Neural cell (in vitro differentiated cells): ENCODE data around the gene FOXQ1.

Source experiments
- EP300 ChIP-seq: fragments of 450-650 bp; conservative IDR thresholded peaks from 2 replicates; pipeline ENCODE4 v1.6.1; 2014; ENCODE audit warnings: antibody characterized with exemption, mild to moderate bottlenecking, moderate library complexity; ENCODE audit not compliant: poor library complexity, severe bottlenecking
- EZH2 ChIP-seq: fragments of 200-600, 300-800 bp; shearing (Covaris generic), sonication (generic); IDR thresholded peaks from 2 replicates; pipeline ENCODE4 v1.6.1; 2014; ENCODE audit warnings: antibody characterized with exemption, low read length, borderline replicate concordance, mild to moderate bottlenecking; ENCODE audit not compliant: insufficient read depth, poor library complexity, severe bottlenecking
- MXI1 ChIP-seq: fragments of 450-650 bp; conservative IDR thresholded peaks from 2 replicates; pipeline ENCODE4 v1.6.1; 2014; ENCODE audit warnings: antibody characterized with exemption, mild to moderate bottlenecking; ENCODE audit not compliant: poor library complexity, severe bottlenecking
- POLR2AphosphoS5 ChIP-seq: IDR thresholded peaks from 2 replicates; pipeline ENCODE4 v1.6.1; 2012
- RAD21 ChIP-seq: fragments of 450-650 bp; conservative IDR thresholded peaks from 2 replicates; pipeline ENCODE4 v1.6.1; 2014; ENCODE audit warnings: antibody characterized with exemption, mild to moderate bottlenecking, moderate library complexity
- TAF1 ChIP-seq: IDR thresholded peaks from 2 replicates; pipeline ENCODE4 v1.6.1; 2012; ENCODE audit warnings: low read depth
- TF ChIP-seq, protein P1 (sequence below): fragments of 450-650 bp; IDR thresholded peaks from 2 replicates; pipeline ENCODE4 v1.5.1; 2014; ENCODE audit warnings: antibody characterized with exemption, mild to moderate bottlenecking, moderate library complexity; ENCODE audit not compliant: poor library complexity, severe bottlenecking

- no peak for TF ChIP-seq POLR2AphosphoS5
- TF ChIP-seq, protein P1, sequence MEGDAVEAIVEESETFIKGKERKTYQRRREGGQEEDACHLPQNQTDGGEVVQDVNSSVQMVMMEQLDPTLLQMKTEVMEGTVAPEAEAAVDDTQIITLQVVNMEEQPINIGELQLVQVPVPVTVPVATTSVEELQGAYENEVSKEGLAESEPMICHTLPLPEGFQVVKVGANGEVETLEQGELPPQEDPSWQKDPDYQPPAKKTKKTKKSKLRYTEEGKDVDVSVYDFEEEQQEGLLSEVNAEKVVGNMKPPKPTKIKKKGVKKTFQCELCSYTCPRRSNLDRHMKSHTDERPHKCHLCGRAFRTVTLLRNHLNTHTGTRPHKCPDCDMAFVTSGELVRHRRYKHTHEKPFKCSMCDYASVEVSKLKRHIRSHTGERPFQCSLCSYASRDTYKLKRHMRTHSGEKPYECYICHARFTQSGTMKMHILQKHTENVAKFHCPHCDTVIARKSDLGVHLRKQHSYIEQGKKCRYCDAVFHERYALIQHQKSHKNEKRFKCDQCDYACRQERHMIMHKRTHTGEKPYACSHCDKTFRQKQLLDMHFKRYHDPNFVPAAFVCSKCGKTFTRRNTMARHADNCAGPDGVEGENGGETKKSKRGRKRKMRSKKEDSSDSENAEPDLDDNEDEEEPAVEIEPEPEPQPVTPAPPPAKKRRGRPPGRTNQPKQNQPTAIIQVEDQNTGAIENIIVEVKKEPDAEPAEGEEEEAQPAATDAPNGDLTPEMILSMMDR = no peak
- TF ChIP-seq EZH2 = no peak
- no peak for TF ChIP-seq EP300
- TF ChIP-seq TAF1 = no peak
- TF ChIP-seq RAD21 = no peak
- no peak for TF ChIP-seq MXI1
Measured at GRCh38 chr6:1315560-1316386, 3.9 kb downstream of the FOXQ1 start.
